Stimulated activated CD8-positive, alpha-beta memory T cell treated with anti-CD3 and anti-CD28 coated beads, Interleukin-12 subunit alpha, Interleukin-12 subunit beta, amount 100 ng/mL, for 24 hours (primary cell): ENCODE measurements around the gene SQSTM1.
A peak's percentile ranks its signal among the peaks of the same experiment; 100 is the strongest.
"Not testable (repeated sequence)": the region's sequence is repeated elsewhere in the genome, so short reads cannot be mapped to it uniquely, and the experiment has no call there.

Experiments used
- DNase-seq: peaks from one replicate; pipeline ENCODE4 v3.0.0-alpha.2; 2020; ENCODE audit errors: extremely low read depth

SQSTM1 gene

DNA sequence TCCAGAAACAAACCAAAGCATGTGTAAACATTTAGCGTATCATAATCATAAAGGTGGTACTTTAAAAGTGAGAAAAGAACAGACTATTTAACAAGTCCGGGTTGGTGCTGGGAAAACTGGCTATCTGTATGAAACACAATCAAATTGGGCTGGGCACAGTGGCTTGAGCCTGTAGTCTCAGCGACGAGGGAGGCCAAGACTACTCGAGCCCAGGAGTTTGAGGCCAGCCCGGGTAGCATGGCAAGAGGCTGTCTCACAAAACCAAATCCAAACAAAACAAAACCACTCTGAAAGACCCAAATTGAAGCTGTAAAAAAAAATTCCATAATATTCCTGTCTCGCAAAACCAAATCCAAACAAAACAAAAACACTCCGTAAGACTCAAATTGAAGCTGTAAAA is 33.7 kb downstream of the SQSTM1 start:
- DNase-seq = no peak

DNA sequence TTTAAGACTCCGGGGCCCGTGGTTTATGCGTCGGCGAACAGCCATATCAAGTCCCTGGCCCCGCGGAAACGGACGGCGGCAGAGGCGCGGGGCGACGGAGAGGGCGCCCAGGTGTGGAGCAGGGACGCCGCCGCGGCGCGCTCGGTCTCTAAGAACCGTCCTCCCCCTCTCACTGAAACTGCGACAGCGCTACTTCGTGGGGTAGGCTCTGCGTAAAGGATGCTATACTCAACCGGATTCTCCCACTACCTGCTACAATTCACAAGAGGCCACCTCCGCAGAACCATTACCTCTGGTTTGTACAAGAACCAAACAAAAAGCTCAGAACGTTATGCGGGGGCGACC is 37.5 kb downstream of the SQSTM1 start:
- peak; percentile 9 for DNase-seq

DNA sequence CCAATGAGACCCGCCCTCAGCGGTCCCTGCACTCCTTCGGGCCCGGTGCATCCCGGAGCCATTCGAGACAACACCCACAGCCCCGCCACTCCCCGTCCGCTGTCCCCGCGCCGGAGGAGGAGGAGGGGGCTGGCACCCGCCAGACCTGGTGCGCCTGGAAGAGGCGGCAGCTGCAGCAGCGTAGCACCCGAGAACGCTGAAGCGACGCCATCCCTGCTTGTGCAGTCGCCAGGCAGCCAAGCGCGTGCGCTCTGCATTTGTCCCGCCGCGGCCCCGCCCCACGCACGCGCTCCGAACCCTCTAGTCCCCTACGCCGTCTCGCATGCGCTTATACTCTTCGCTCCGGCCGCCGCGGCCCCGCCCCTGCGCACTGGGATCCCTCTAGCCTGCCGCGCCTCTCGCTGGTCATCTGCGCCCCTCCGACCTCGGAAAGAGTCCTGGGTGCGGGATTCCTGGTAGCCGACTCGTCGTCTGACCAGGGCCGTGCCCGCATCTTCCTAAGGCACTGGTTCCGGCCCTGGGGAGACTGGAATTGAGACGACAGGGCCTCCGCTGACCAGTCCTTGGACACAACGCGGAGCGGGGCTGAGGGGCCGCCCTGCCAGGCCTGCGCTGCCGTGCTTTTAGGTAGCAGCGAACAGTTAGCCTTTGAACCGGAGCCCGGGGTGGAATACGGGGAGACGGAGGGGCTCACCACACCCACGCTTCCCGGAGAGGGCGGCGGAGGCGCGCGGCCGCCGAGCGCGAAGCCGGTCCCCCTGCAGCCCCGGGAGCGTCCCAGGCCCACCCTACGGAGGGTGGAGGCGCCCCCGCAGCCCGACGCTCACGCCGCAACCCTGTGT is 38.1 kb downstream of the SQSTM1 start, which contains the start of gene MRNIP:
Gene MRNIP, minus strand, starts transcription at position 232 of the 842 bp plus-strand sequence. Its CDS starts 21 bp downstream, at position 211.
- peak; percentile 81 for DNase-seq

DNA sequence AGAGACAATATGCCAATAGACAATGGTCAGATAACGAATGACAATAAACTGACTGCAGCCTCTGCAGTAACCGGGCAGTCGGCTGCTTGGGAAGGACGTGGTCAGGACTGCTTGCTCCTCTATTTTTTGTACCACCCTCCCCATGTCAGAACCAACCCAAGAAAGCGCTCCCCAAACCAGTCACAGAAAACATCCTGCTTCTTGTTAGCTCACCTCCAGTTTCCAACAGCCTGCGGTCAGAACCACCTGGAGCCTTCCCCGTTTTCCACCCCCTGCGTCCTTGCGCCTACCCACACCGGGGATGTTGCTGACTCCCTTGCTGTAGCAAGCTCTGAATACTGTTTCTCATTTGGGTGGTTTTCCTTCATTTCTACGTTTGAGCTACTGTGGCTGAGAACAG is 39.6 kb downstream of the SQSTM1 start:
- DNase-seq = no peak

GRCh38 chr5:179862296-179862695 is 41.6 kb downstream of the SQSTM1 start:
- DNase-seq = no peak

DNA sequence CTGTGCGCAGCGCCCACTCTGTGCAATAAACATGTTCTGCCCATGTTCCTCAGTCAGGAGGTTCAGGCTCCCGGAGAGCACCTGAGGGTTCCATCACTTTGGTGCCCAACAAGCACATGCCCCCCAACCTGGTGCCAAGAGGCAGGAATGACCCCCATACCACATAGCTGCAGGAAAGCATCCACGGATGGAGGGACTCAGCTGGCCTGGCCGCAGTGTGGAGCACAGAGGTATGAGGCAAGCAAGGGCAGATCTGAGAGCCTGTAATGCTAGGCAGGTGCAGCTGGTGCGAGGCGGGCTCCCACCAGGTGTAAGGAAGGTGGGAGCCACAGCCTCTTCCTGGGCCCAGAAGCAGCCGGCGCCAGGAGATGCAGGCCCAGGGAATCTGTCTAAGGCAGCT is 42.2 kb downstream of the SQSTM1 start:
- no peak for DNase-seq

GRCh38 chr5:179863449-179864085 is 42.9 kb downstream of the SQSTM1 start:
- no peak for DNase-seq

DNA sequence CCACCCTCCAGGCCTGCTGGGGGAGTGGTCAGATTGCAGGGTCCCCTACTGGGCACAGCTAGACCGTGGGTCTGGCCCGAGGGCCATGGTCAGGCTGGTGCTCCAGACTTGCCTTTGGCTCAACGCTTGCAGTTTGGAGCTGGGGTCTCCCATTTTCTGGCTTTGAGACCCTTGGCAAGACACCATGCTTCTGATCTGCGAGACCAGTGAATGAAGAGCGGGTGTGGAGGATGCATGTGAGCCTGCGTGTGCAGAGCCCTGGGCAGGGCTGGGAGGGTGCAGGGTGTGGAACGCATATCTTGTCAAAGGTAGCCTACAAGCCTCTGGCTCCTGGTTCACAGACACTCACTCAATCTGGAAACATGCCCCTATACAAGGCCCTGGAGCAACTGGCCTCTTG is 44.0 kb downstream of the SQSTM1 start:
- DNase-seq = no peak

GRCh38 chr5:179865491-179866240 is 45.0 kb downstream of the SQSTM1 start:
- no peak for DNase-seq

DNA sequence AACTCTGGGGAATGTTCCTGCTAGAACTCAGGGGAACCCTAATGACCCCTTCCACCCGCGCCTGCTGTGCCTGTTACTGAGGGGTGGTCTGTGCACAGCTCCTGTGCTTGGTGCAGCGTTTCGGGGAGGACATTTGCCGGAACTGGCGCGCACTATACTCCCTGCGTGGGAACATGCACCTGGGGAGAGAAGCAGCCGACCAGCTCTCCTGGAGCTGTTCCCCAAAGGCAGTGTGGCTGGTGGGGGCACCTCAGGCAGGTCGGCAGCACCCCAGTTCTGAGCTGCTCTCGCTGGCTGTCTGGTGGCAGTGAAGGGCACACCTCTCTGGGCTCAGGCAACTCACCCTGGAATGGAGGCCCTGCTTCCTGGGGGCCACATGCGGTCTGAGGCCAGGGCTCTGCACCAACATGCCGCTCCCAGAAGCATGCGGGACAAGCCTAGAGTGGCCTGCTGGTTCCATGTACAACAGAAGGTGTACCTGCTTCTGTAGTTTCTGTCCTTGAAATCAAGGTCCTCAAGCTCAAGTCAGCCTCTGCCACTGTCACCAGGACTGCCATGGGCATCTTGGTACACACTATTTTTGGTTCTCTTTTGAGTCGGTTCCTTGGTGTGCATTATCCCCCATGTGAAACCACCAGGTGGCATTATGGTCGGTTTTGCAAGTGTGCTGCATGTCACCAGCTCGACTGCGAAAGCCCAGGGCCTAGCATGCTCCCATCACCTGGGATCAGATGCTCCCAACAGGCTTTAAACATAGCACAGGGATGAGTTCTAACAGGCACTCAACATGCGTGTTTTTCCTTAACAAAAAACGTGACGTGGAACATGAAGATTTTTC is 45.8 kb downstream of the SQSTM1 start:
- DNase-seq = no peak

- DNase-seq = no peak
Measured at GRCh38 chr5:179867079-179867465, 46.4 kb downstream of the SQSTM1 start.

DNA sequence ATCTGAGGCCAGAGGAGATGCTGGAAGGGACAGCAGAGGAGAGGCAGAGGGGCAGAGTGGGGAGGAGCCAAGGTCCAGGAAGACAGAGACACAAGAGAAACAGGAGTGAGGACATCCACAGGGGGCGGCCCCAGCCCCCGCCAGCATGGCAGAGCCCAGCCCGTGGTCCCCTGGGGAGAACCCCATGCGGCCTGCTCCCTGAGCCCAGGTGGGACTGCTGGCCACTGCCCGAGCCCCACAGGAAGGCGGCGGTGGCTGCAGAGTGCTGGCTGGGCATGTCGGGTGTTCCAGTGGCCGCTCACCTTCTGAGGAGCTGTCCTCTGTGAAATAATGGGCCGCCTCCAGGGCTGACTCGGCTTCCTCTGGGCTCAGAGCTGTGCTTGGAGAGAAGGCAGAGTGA is 46.8 kb downstream of the SQSTM1 start:
- DNase-seq = no peak

DNA sequence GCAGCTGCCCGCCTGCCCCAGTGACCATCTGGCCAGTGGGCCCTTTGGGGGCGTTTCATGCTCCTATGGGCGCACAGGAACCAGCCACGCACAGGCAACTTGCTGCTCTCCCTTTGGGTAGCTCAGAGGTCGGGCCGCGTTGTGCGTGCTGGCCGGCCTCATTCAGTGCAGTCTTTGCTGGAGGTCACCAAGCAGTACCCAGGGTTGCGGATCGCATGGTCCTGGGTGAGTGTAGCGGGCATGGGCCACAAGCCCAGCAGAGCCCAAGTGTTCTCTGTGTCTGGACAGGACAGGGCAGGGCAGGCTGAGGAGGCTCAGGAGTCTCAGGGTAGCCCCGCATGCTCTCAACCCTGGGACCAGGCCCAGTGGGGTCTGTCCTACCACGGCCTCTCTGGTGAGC is 47.8 kb downstream of the SQSTM1 start:
- DNase-seq = no peak

DNA sequence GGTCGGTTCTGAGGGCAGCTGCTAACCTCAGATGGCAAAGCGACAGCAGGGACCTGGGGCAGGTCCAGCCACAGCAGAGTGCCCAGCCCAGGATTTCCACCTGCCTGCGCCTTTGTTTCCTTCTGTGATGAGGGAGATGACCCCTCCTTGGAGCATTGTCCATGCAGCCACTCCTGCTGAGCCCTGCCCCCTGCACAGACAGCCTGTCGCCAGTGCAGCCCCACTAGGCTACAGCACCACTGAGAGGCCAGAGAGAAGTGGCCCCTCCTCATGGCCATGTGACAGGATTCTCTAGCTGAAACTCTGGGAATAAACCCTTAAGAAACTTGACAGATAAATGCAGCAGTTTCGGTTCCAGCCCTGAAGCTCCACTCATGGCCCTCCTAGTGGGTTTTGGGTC is 48.4 kb downstream of the SQSTM1 start:
- DNase-seq = no peak

DNA sequence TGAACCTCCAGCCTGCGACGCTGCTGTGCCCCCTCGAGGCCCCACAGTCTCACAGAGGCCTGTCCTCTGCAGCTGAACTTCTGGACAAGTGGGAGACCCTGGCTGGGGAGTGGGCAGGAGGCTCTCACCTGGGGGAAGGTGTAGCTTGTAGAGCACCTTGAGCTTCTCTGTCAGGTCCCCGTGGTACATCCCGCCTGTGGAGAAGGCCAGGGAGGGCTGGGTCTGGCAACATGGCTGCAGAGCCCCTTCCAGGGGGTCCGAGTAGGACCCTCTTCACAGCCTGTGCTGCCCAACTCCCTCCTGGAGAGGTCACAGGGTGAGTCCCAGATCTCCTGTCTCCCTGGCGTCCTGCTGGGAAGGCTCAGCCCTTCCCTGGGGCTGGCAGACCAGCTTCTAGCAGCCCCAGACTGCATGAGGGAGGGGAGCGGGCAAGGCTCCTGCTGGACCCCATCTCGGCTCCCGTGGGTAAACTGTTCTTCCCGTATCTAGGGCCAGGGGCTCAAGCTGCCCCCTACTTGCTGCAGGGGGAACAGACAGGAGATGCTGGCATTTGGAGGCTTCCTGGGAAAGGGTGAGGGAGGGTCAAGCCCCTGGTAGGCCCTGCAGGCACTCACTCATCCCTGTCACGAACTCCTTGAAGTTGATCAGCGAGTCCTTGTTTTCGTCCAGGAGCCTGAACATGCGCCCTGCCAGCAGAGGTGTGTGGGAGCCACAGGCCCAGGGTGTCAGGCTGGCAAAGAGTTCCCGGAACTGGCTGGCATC is 49.1 kb downstream of the SQSTM1 start:
- DNase-seq = no peak

- no peak for DNase-seq
Measured at GRCh38 chr5:179870403-179870903, 49.7 kb downstream of the SQSTM1 start.

DNA sequence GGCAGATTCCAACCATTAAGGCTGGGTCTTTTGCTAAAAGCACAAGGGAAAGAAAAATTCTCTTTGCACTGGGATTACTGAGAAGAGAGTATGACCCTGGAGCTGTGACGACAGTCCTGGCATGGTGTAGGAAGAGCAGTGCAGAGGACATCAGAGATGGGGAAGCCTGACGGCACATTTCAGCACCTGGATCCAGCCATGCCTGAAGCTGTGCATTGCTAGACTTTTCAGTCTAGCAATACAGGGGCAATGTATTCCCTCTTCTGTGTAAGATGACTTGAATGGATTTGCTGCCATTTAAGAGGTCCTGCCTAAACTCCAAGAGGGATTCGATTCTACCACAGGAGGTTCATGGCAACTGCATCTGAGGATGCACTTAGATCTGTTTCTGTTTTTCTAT is 50.2 kb downstream of the SQSTM1 start:
- DNase-seq = no peak

DNA sequence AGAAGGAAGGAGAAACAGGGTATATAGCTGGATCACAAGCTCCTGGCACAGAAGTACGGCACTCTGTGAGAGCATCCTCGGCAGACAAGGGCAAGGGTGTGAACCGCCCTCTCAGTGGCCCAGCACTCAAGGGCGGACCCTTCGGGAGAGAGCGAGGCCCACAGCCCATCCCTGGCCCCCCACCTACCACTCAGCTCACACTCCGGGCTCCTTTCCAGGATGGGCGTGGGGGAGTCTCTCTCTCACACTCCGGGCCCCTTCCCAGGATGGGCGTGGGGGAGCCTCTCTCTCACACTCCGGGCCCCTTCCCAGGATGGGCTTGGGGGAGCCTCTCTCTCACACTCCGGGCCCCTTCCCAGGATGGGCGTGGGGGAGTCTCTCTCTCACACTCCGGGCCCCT is 50.8 kb downstream of the SQSTM1 start:
- not testable (repeated sequence) for DNase-seq

DNA sequence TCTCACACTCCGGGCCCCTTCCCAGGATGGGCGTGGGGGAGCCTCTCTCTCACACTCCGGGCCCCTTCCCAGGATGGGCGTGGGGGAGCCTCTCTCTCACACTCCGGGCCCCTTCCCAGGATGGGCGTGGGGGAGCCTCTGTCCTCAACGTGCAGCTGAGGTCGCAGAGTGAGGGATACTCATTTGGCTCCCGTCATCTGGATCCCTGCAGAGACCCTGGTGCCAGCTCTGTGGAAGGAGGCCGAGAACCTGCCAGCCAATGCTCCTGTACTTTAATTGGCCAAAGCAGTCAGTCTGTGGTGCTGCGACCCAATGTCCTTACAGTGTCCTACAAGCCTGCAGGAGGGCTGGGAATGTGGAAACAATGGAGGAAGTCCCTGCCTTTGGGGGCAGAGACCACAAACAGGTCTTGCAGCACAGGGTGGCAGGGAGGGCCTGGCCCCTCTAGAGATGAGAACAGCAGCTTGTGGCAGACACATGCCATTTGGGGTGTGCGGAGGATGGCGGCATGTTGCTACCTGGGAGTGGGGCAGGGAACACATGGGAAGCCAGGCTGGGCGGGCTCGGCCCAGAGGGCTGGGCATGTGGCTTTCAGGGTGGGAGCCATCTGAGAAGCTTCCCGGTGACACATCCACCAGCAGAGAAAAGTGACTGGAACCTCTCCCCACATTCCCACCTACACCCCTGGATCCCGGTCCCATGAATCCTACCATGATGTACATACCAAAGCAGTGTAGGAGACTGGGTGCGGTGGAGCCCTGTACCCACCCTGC is 51.5 kb downstream of the SQSTM1 start:
- no peak for DNase-seq
